ENCODE results near the gene C1orf94.

- no peak for TF ChIP-seq CTCF (IDR thresholded peaks at IDR 0.05)
- no peak for TF ChIP-seq POLR2A (IDR thresholded peaks at IDR 0.05)
- TF ChIP-seq POLR2AphosphoS5 (IDR thresholded peaks at IDR 0.05): no peak
Observed at GRCh38 chr1:34164771-34165391, 11.8 kb upstream of the C1orf94 start, which contains the start of gene CSMD2.
